HG03066 (cell line): Measurements from ENCODE around the gene NDUFA7.
"Not testable (repeated sequence)": the region's sequence is repeated elsewhere in the genome, so short reads cannot be mapped to it uniquely, and the experiment has no call there.

Source experiments
- ATAC-seq: cut with Tn5 transposase; IDR thresholded peaks from one replicate; pipeline ENCODE4 v1.9.1; 2021; ENCODE audit warnings: low read depth; ENCODE audit not compliant: unreplicated experiment

Gene NDUFA7

DNA sequence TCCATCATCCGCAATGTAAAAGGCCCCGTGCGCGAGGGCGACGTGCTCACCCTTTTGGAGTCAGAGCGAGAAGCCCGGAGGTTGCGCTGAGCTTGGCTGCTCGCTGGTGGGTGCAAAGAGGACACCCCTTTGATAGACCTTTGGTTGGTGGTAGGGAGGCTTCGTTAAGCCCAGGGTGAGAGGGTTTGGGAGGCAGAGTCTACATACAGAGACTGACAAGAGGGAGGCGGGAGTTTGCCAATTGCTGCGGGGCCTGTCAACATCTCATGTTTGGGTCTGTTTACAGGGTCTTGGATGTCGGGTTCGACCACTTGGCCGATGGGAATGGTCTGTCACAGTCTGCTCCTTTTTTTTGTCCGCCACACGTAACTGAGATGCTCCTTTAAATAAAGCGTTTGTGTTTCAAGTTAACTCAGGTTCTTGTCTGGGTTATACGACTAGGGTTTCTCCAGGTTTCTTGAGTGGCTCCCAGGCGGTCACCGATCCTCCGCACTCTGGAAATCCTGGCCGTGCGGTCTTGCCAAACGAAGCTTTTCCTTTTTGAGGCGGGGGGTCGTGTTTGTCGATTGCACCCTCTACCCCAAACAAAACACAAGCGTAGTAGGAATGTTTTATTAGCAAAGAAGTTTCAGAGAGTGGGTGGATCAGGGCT, 937 bp upstream of the NDUFA7 start:
- no peak for ATAC-seq

DNA sequence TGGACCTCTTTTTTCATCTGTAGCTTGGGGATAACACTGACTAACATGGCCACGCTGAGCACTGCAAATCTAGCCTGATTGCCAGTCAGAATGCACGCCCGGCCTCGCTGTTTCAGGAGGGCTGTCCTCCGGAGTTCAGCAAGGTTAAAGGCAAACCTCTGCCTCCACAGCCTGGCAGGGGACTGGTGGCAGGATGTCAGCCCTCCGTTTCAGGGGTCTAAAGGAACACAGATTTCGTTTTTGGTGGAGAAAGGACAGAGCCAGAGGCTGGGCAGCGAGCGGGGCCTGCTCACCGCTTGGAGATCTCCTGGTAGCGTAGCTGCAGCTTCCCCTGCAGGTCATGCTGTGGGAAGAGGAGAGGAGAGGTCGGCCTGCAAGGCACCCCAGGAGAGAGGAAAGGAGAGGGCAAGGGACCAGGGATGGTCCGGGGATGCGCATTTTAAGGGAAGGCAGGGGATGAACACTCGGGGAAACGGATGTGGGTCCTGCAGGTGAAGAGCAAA, 560 bp downstream of the NDUFA7 start:
- peak; percentile 6 for ATAC-seq

- ATAC-seq, result no peak
Measured at GRCh38 chr19:8319807-8320520, 1.2 kb downstream of the NDUFA7 start.

- not testable (repeated sequence) for ATAC-seq
Measured at GRCh38 chr19:8318835-8319234, 2.3 kb downstream of the NDUFA7 start.

DNA sequence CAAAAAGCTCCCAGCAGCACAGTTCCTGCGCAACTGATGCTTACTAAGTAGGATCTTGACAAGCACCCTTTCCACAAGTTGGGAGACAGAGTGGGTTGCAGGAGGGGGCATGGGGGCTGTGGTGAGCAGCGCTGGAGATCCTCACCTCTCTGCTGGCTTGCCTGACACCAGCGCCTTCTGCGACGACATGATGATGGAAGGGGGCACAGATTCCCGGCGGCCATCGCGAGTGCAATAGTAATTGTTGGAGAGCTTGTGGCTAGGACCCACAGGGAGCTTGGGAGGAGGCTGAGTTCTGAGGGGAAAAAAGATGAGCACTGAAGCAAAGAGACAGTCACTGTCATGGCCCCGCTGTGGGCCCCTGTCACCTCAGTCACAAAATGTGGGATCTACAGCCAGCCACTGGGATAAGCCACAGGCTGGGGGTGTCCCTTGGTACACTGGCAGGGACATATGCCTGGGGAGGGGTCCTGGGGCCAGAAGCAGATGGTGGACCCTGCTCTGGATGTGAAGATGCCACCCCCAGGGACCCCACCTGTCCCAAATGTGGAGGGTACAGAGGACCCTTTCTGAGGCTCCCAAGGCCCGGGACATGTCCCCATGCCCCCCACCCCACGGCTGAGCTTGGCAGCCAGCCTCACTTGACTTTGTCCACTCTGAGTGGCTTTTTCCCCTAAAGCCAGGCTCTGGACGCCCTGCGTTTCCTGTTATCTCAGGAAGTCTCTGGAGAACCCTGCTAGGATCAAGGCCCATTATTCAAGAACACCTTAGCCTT, 4.6 kb downstream of the NDUFA7 start:
- no peak for ATAC-seq

DNA sequence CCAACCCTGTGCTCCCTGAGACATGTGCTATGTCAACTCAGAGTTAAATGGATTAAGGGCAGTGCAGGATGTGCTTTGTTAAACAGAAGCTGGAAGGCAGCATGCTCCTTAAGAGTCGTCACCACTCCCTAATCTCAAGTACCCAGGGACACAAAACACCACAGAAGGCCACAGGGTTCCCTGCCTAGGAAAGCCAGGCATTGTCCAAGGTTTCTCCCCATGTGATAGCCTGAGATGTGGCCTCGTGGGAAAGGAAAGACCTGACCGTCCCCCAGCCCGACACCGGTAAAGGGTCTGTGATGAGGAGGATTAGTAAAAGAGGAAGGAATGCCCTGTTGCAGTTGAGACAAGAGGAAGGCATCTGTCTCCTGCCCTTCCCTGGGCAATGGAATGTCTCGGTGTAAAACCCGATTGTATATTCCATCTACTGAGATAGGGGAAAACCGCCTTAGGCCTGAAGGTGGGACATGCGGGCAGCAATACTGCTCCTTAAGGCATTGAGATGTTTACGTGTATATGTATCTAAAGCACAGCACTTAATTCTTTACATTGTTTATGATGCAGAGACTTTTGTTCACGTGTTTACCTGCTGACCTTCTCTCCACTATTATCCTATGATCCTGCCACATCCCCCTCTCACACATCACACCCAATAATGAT, 6.1 kb downstream of the NDUFA7 start:
- not testable (repeated sequence) for ATAC-seq

DNA sequence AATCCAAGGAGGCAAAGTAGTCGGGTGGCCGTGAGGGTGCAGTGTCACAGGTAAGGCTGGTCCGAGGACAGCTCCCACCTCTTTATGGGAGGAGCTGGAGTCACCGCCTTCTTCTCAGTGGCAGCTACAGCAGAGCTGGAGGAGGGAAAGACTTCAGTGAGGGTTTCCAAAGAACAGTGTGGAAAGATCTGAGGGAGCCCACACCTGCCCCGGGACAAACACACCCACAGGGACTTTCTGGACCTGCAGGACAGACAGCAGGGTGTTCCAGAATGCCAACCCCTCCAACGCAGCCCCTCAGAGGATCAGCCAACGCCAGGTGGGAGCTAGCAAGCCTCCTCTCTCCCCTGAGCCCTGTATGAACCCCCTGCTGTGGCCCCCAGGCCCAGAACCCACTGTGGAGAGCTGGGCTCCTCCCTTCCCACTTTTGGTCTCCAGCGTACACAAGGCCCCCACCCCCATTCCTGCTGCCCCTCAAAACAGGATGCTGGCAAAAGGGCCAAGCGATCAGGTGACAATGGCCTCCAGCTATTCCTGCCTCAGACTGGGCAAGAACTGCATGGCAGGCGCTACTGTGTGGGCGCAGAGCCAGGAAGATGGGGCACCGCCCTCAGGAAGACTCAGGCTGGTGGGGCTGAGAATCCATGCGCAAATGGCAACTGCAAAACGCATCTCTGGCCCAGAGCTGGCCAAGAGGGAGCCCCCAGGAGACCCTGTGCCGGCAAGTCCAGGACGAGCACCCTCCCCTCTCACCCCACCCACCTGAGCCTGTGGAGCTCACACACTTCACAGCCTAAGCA, 9.5 kb downstream of the NDUFA7 start:
- ATAC-seq, result no peak

DNA sequence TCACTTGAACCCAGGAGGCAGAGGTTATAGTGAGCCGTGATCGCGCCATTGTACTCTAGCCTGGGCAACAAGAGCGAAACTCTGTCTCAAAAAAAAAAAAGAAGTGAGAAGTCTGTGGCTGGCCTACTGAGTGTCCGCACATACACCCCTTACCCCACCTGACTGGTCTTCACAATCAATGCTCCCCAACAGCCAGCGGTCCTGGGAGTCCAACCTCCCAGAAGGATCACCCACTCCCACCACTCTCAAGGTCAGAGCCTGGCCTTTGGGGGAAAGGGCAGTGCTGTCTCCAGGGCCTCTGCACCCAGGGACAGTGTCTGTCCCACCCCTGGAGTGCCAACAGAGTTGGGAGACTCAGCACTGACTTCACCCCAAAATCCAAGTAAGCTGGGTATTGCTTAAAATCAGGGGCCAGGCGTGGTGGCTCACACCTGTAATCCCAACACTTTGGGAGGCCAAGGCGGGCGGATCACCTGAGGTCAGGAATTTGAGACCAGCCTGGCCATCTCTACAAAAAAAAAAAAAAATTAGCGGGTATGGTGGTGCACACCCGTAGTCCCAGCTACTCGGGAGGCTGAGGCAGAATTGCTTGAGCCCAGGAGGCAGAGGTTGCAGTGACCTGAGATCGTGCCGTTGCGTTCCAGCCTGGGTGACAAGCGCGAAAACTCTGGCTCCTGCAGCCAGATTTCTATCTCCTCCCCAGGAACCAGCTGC, 10.7 kb downstream of the NDUFA7 start:
- ATAC-seq, result no peak

GRCh38 chr19:8308891-8309291, 12.3 kb downstream of the NDUFA7 start:
- ATAC-seq, result no peak

DNA sequence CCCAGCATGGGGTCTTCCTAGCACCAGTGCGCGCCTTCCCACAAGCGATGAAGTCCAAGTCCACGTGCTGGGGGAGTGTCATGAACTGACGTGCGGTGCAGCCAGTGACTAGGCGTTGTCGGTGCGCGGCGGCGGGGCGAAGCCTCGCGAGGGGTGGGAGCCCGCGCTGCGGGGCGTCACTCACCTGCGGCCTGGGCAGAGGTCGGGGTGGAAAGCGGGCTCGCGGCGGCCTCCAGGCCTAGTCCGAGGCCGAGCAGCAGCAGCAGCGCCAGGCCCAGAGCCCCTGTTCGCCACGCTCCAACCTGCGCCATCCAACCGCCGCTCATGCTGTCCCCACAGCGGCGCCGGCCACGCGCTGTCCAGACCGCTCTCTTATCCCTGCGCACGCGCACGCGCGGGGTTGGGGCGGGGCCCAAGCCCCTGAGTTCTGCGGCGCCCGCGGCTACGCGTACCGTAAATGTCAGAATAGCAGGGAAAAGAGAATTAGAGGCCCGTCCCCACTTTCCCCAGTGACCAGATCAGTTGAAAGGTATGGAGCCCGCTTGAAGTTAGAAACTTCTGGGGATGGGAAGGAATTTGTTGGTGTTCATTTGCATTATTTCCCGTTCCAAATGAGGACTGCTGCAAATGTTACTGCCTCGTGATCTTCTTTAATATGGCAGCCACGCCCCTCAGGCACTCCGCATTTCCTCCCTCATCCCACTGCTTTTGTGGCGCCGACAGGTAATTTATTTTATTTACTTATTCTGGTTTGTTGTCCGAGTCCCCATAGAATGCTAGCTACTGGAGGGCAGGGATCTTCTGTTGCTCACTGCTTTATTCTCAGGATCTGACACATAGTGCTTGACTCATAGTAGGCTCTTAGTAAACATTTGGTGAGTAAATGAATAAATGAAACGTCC, 13.0 kb downstream of the NDUFA7 start, which contains the start of gene CD320:
Gene CD320 (minus strand): TSS at position 394 of the 902 bp plus-strand sequence. CDS start 68 bp downstream, at position 326.
- ATAC-seq, result peak; percentile 59

DNA sequence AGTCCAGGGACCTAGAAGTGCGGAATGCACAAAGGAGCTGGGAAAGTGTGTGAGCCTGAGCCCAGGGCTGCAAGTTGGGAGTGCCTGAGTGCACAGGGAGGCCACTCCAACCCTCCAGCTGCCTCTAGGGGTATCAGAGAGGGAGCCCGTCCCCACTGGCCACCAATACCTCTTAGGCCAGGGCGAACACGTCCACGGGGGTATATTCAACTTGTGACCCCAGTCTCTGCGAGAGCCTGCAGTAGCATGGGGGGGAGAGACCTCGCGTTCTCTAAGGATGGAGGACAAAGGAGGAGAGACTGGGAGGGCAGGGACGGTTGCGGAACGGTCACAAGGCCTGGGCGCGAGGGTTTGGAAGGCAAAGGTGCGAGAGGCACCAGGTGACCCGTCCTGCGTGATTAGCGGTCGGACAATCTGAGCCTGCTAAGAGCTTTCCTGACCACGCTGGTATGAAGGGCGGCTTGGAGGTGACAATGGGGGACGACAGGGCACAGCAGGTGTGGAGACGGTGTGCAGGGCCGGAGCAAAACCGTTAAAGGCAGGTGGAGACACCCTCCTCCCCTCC, 13.7 kb downstream of the NDUFA7 start:
- no peak for ATAC-seq

- ATAC-seq, result no peak
Measured at GRCh38 chr19:8306235-8307054, 14.7 kb downstream of the NDUFA7 start.

DNA sequence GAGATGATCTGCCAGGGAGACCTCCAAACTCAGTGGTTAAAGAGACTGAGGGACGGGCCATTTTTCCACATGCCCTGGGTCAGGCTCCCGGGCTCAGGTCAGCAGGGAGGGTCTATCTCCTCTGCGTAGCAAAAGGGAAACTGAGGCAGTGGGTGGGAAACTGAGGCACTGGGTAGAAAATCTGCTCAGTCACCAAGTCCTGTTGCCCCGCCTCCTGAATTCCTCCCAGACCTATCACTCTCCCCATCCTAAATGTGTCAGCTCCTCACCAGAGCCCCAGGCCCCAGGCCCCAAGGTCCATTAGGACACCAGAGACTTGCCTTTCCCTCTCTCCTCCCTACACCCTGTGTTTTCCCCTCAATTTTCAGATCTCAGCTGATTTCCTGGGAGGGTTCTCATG, 15.4 kb downstream of the NDUFA7 start:
- no peak for ATAC-seq

DNA sequence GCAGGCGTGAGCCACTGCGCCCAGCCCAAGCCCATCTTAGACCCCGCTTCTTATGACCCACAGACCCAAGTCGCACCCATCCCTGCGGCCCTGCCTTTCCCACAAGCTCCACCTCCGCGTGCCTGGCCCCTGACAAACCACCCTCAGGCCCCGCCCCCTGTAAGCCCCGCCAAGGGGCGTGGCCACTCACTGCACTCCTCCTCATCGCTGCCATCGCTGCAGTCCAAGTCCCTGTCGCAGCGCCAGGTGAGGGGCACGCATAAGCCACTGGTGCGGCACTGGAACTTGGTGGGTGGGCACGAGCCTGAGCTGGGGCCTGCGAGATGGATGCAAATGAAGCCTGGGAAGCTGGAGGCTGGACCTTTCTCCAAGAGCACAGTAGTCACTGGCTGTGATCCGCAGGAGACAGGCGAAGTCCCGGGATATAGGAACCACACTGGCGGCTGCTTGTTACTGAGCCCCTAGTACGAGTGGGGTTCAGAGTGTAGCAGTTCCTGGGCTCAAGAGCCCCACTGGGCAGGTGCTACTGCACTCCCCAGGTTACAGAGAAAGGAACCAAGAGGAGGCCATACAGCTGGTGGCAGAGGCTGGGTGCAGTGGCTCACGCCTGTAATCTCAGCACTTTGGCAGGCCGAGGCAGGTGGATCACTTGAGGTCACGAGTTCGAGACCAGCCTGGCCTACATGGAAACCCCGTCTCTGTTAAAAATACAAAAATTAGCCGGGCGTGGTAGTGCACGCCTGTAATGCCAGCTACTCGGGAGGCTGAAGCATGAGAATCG, 16.1 kb downstream of the NDUFA7 start:
- no peak for ATAC-seq

GRCh38 chr19:8302734-8303133, 18.4 kb downstream of the NDUFA7 start:
- no peak for ATAC-seq

DNA sequence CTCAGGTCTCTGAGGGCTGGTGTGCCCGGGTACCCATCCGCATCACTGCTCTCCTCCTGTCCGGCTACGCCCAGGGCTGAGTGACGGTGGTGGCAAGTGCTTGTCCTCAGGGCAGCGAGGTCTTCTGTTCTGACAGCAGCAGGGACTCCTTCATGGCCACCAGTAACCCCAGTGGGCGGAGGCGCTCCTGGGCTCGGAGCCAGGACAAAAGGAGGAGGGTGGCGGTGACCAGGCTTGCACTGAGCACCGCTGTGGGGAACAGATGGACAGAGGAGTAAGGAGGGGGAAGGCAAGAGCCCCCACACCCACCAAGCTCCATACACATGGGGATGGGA, 18.9 kb downstream of the NDUFA7 start:
- no peak for ATAC-seq
